ENCODE data around the gene ARR3.

GRCh38 chrX:70247252-70247651 lies 20.9 kb upstream of the ARR3 start:
- TF ChIP-seq CTCF (IDR thresholded peaks at IDR 0.05) (no peak), POLR2A (IDR thresholded peaks at IDR 0.05) (no peak)
